Measurements from ENCODE around the gene ZSCAN12. TPM values are rescaled to one million over a fixed set of nuclear protein-coding genes. Genes with fewer than 3 reads are reported as not detected.
A peak's percentile ranks its signal among the peaks of the same experiment; 100 is the strongest.

ZSCAN12 gene
- total RNA-seq, 2 donors from 2014 or later: 3.0 to 4.9 TPM

DNA sequence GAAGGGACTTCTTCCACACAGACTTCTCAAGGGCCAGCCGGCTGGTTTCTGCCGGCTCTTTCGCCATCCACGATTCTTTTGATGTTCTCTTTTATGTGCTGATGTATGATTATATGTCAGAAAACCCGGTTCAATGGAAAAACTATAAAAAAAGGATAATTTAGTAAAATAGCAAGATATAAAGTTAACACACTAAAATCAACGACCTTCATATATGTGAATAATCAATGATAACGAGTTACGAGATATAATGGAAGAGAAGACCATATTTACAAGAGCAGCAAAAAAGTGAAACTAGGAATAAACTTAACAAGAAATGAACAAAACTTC, 540 bp upstream of the ZSCAN12 start:
- 13 to 25% methylated on average over 8 of the region's 8 CpGs for WGBS, 2 donors

DNA sequence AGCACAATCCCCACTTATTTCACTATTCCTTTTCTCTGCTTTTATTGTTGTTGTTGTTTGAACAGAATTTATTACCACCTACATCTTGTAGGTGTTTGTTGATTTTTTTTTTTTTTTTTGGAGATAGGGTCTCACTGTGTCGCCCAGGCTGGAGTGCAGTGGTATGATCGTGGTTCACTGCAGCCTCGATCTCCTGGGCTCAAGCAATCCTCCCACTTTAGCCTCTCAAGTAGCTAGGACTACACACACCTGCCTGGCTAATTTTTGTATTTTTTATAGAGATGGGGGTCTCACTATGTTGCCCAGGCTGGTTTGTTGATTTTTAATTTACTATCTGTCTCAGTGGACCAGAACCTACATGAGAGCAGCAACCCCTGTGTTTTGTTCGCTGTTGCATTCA, 3.6 kb downstream of the ZSCAN12 start:
- no peak overlapping the region for H3K27ac ChIP-seq
- ATAC-seq: no peak
- no peak for DNase-seq
- H3K4me3 ChIP-seq: no peak overlapping the region
- H3K27me3 ChIP-seq: no peaks in the 10 kb centered on the region
- H3K36me3 ChIP-seq (replicated peaks in 1 of 2; ENCODE audit: insufficient read depth in 1 of 2, low read depth in 2 of 2): peaks cover 0 to 4% of the 10 kb centered on the region in 2 donors
- 92 to 93% methylated on average over 4 of the region's 4 CpGs for WGBS, 2 donors
- intact Hi-C loops (cut with DNase I): no loop called here
- peaks cover 24% of the 10 kb centered on the region for H3K4me1 ChIP-seq
- no peaks in the 10 kb centered on the region for H3K9me3 ChIP-seq
- TF ChIP-seq, protein P1, sequence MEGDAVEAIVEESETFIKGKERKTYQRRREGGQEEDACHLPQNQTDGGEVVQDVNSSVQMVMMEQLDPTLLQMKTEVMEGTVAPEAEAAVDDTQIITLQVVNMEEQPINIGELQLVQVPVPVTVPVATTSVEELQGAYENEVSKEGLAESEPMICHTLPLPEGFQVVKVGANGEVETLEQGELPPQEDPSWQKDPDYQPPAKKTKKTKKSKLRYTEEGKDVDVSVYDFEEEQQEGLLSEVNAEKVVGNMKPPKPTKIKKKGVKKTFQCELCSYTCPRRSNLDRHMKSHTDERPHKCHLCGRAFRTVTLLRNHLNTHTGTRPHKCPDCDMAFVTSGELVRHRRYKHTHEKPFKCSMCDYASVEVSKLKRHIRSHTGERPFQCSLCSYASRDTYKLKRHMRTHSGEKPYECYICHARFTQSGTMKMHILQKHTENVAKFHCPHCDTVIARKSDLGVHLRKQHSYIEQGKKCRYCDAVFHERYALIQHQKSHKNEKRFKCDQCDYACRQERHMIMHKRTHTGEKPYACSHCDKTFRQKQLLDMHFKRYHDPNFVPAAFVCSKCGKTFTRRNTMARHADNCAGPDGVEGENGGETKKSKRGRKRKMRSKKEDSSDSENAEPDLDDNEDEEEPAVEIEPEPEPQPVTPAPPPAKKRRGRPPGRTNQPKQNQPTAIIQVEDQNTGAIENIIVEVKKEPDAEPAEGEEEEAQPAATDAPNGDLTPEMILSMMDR (IDR thresholded peaks at IDR 0.05): no peak
- no peak for TF ChIP-seq POLR2A (IDR thresholded peaks at IDR 0.05)

More for the DNA sequence above, 540 bp upstream of the ZSCAN12 start:
- ATAC-seq: no peak
- Histone ChIP-seq H3K27ac (peak overlapping the region in 2 of 4 donors; percentile 22 to 54), H3K4me3 (peak overlapping the region in 1 of 2 donors; percentile 69), H3K36me3 (replicated peaks in 1 of 2; ENCODE audit: insufficient read depth in 1 of 2, low read depth in 2 of 2) (no peaks in the 10 kb centered on the region), H3K4me1 (peaks cover 24% of the 10 kb centered on the region), H3K27me3 (no peaks in the 10 kb centered on the region), H3K9me3 (no peaks in the 10 kb centered on the region)
- DNase-seq: no peak
- intact Hi-C loops (cut with DNase I): no loop called here
- TF ChIP-seq, protein P1 (IDR thresholded peaks at IDR 0.05): no peak

DNA sequence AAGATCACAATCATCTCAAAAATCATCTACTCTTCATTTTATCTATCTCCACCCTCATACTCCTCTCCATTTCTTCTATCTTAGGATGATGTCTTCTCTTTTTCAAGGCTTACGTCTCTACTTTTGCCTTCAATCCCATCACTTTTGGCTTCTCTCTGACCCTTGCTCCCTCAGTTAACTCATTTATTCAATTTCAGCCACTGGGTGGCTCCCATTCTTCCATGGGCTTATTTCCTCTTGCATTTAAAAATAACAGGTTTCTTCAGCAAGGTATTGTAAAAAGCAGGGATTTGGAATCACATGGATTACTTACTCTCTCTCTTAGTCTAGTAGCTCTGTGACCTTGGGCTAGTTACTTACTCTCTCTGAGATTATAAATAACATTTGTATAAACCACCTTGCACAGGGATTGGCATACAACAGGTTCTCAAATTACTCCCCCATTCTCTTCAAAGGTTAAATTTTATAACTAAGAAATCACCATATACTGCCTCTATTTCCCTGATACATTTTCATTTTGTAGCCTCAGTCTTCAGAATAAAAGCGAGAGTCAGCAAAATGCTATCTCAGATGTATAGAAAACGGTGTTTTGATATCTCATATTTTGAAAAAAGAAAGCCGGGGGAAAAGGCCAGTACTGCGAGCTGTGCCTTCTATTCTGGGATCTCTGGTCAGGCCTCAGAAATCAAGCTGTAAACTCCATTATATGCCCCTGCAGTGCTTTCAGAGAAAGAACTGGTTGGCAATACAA, 5.5 kb downstream of the ZSCAN12 start:
- no peaks in the 10 kb centered on the region for H3K9me3 ChIP-seq
- 93 to 94% methylated on average over 5 of the region's 5 CpGs for WGBS, 2 donors
- H3K36me3 ChIP-seq (replicated peaks in 1 of 2; ENCODE audit: insufficient read depth in 1 of 2, low read depth in 2 of 2): peaks cover 6 to 12% of the 10 kb centered on the region in 2 donors
- intact Hi-C loops (cut with DNase I): no loop called here
- TF ChIP-seq, protein P1 (IDR thresholded peaks at IDR 0.05): peak in 2 of 7 experiments; percentile 17 to 24
- no peak for TF ChIP-seq POLR2A (IDR thresholded peaks at IDR 0.05)
- no peak overlapping the region for H3K27ac ChIP-seq
- H3K4me1 ChIP-seq: peaks cover 24% of the 10 kb centered on the region
- DNase-seq (no peak), ATAC-seq (no peak)
- no peak overlapping the region for H3K4me3 ChIP-seq
- H3K27me3 ChIP-seq: no peaks in the 10 kb centered on the region

DNA sequence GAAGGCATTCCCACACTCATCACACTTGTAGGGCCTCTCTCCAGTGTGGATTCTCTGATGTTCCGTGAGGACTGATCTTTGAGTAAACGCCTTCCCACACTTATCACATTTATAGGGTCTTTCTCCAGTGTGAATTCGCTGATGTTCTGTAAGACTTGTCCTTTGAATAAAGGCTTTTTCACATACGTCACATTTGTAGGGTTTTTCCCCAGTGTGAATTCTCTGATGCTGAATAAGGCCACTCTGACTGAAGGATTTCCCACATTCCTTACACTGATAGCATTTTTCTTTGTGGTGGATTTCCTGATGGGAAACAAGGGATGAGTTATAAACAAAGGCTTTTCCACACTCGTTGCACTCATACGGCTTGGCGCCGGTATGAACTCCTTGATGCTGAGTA, 8.9 kb downstream of the ZSCAN12 start:
- intact Hi-C loops (cut with DNase I): no loop called here
- no peak for ATAC-seq
- peaks cover 6 to 12% of the 10 kb centered on the region in 2 donors for H3K36me3 ChIP-seq (replicated peaks in 1 of 2; ENCODE audit: insufficient read depth in 1 of 2, low read depth in 2 of 2)
- TF ChIP-seq, protein P1 (IDR thresholded peaks at IDR 0.05): no peak
- no peak for TF ChIP-seq POLR2A (IDR thresholded peaks at IDR 0.05)
- no peak overlapping the region for H3K27ac ChIP-seq
- no peaks in the 10 kb centered on the region for H3K9me3 ChIP-seq
- WGBS, 2 donors: 94 to 95% methylated on average over 8 of the region's 8 CpGs
- no peak overlapping the region for H3K4me3 ChIP-seq
- no peaks in the 10 kb centered on the region for H3K4me1 ChIP-seq
- H3K27me3 ChIP-seq: no peaks in the 10 kb centered on the region
- DNase-seq: no peak

DNA sequence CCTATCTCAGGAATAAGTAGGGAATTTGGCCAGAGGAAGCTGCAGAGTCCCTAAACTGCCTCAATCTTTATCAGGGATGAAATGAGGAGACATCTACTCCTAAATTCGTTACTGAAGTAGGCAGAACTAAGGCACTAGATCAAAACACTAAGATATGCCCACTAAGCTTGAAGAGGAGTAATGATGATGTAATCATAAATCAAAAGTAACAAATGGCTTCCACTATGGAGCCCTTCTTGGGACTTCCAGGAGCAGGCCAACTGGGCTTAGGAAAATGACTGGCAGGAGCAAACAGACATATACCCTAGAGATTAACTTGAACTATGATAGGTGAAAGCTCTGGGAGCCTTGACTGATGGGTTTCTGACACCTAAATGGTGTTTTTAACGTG, 15.4 kb downstream of the ZSCAN12 start:
- peaks cover 11% of the 10 kb centered on the region for H3K4me1 ChIP-seq
- WGBS, 2 donors: 56 to 58% methylated on average over 2 of the region's 2 CpGs
- H3K36me3 ChIP-seq (replicated peaks in 1 of 2; ENCODE audit: insufficient read depth in 1 of 2, low read depth in 2 of 2): peaks cover 0 to 2% of the 10 kb centered on the region in 2 donors
- H3K27ac ChIP-seq: peak overlapping the region; percentile 65 to 77 (median 71)
- no peak overlapping the region for H3K4me3 ChIP-seq
- TF ChIP-seq, protein P1 (IDR thresholded peaks at IDR 0.05): no peak
- no peak for TF ChIP-seq POLR2A (IDR thresholded peaks at IDR 0.05)
- intact Hi-C loops (cut with DNase I): no loop called here
- DNase-seq (no peak), ATAC-seq (no peak)
- no peaks in the 10 kb centered on the region for H3K27me3 ChIP-seq
- no peaks in the 10 kb centered on the region for H3K9me3 ChIP-seq

Data from body of pancreas (tissue), 4 donors.